ENCODE results near the gene TCIRG1. TPM values are rescaled to one million over a fixed set of nuclear protein-coding genes. Genes with fewer than 3 reads are reported as not detected.

TCIRG1 gene
- total RNA-seq, 2 experiments from 2014 or later: 286 to 316 TPM

- no peak for DNase-seq
- H3K9me3 Mint-ChIP-seq: no peaks in the 10 kb centered on the region
- peaks cover 27% of the 10 kb centered on the region for H3K4me1 Mint-ChIP-seq
- H3K4me3 Mint-ChIP-seq: peak overlapping the region; percentile 83
- peak overlapping the region; percentile 90 for H3K27ac Mint-ChIP-seq
- H3K36me3 Mint-ChIP-seq (ENCODE audit: low read depth): peaks cover 6% of the 10 kb centered on the region
- H3K27me3 Mint-ChIP-seq: no peaks in the 10 kb centered on the region
- ChIA-PET CTCF (interaction anchor here (0.6 to 1.2 kb wide), 3 partner anchors 11 to 909 kb away, joined by 3 to 4 read pairs (median 3); no protein-coding TSS in a partner anchor), POLR2A (no interaction called here)
Measured at GRCh38 chr11:68040957-68041591, 2.2 kb downstream of the TCIRG1 start.

- H3K9me3 Mint-ChIP-seq: no peaks in the 10 kb centered on the region
Measured at GRCh38 chr11:68041617-68042218, 2.9 kb downstream of the TCIRG1 start.

GRCh38 chr11:68042219-68043028 is 3.6 kb downstream of the TCIRG1 start:
- H3K4me3 Mint-ChIP-seq: no peak overlapping the region
- H3K36me3 Mint-ChIP-seq (ENCODE audit: low read depth): peaks cover 4% of the 10 kb centered on the region
- no peaks in the 10 kb centered on the region for H3K27me3 Mint-ChIP-seq
- H3K4me1 Mint-ChIP-seq: peaks cover 13% of the 10 kb centered on the region
- no peak for DNase-seq
- H3K9me3 Mint-ChIP-seq: no peaks in the 10 kb centered on the region
- ChIA-PET CTCF (interaction anchor here (1.0 to 1.2 kb wide), 3 partner anchors 10 to 87 kb away, joined by 3 to 4 read pairs (median 3); partner anchors contain the start of gene NDUFS8), POLR2A (no interaction called here)
- peak overlapping the region; percentile 46 for H3K27ac Mint-ChIP-seq

More at GRCh38 chr11:68041617-68042218, 2.9 kb downstream of the TCIRG1 start:
- Mint-ChIP-seq H3K4me3 (peak overlapping the region; percentile 83), H3K36me3 (ENCODE audit: low read depth) (peaks cover 4% of the 10 kb centered on the region), H3K4me1 (peaks cover 20% of the 10 kb centered on the region), H3K27me3 (no peaks in the 10 kb centered on the region), H3K27ac (peak overlapping the region; percentile 84)
- DNase-seq: no peak
- CTCF ChIA-PET: interaction anchor here (0.6 to 1.2 kb wide), 3 partner anchors 10 to 909 kb away, joined by 3 to 4 read pairs (median 3); partner anchors contain the start of gene NDUFS8
- POLR2A ChIA-PET: no interaction called here

GRCh38 chr11:68043029-68043348 is 4.2 kb downstream of the TCIRG1 start:
- DNase-seq: no peak
- Mint-ChIP-seq H3K4me3 (no peak overlapping the region), H3K4me1 (peaks cover 10% of the 10 kb centered on the region), H3K27me3 (no peaks in the 10 kb centered on the region), H3K27ac (no peak overlapping the region), H3K36me3 (ENCODE audit: low read depth) (peaks cover 4% of the 10 kb centered on the region), H3K9me3 (no peaks in the 10 kb centered on the region)
- CTCF ChIA-PET: interaction anchor here (1.0 kb wide), 1 partner anchor 88 kb away, joined by 3 read pairs; no protein-coding TSS in a partner anchor
- POLR2A ChIA-PET: no interaction called here

GRCh38 chr11:68043349-68044144 is 4.7 kb downstream of the TCIRG1 start:
- H3K4me3 Mint-ChIP-seq: no peak overlapping the region
- H3K27ac Mint-ChIP-seq: no peak overlapping the region
- ChIA-PET POLR2A (no interaction called here), CTCF (interaction anchor here (1.0 kb wide), 1 partner anchor 88 kb away, joined by 3 read pairs; no protein-coding TSS in a partner anchor)
- no peaks in the 10 kb centered on the region for H3K9me3 Mint-ChIP-seq
- H3K36me3 Mint-ChIP-seq (ENCODE audit: low read depth): peaks cover 4% of the 10 kb centered on the region
- peaks cover 8% of the 10 kb centered on the region for H3K4me1 Mint-ChIP-seq
- no peaks in the 10 kb centered on the region for H3K27me3 Mint-ChIP-seq
- no peak for DNase-seq

- ChIA-PET CTCF (no interaction called here), POLR2A (no interaction called here)
- DNase-seq: no peak
- Mint-ChIP-seq H3K4me3 (no peak overlapping the region), H3K4me1 (peaks cover 8% of the 10 kb centered on the region), H3K27ac (no peak overlapping the region), H3K9me3 (no peaks in the 10 kb centered on the region), H3K27me3 (no peaks in the 10 kb centered on the region), H3K36me3 (ENCODE audit: low read depth) (peaks cover 3% of the 10 kb centered on the region)
Measured at GRCh38 chr11:68044145-68044813, 5.5 kb downstream of the TCIRG1 start.

GRCh38 chr11:68044898-68045351 is 6.1 kb downstream of the TCIRG1 start:
- Mint-ChIP-seq H3K4me1 (peaks cover 8% of the 10 kb centered on the region), H3K27me3 (no peaks in the 10 kb centered on the region), H3K9me3 (no peaks in the 10 kb centered on the region), H3K4me3 (no peak overlapping the region), H3K36me3 (ENCODE audit: low read depth) (peaks cover 2% of the 10 kb centered on the region), H3K27ac (no peak overlapping the region)
- ChIA-PET POLR2A (no interaction called here), CTCF (no interaction called here)
- DNase-seq: no peak

- Mint-ChIP-seq H3K4me1 (no peaks in the 10 kb centered on the region), H3K27me3 (no peaks in the 10 kb centered on the region), H3K36me3 (ENCODE audit: low read depth) (peaks cover 19% of the 10 kb centered on the region), H3K27ac (no peak overlapping the region), H3K9me3 (no peaks in the 10 kb centered on the region), H3K4me3 (no peak overlapping the region)
- ChIA-PET POLR2A (interaction anchor here (0.6 kb wide), 1 partner anchor 71 kb away, joined by 3 read pairs; no protein-coding TSS in a partner anchor), CTCF (interaction anchor here (0.6 to 0.7 kb wide), 2 partner anchors 44 to 264 kb away, joined by 3 to 4 read pairs; no protein-coding TSS in a partner anchor)
- DNase-seq: no peak
Measured at GRCh38 chr11:68047437-68048290, 8.8 kb downstream of the TCIRG1 start.

GRCh38 chr11:68048681-68049508 is 10.1 kb downstream of the TCIRG1 start:
- ChIA-PET CTCF (no interaction called here), POLR2A (no interaction called here)
- no peak for DNase-seq
- no peak overlapping the region for H3K27ac Mint-ChIP-seq
- no peak overlapping the region for H3K4me3 Mint-ChIP-seq
- peaks cover 26% of the 10 kb centered on the region for H3K36me3 Mint-ChIP-seq (ENCODE audit: low read depth)
- H3K4me1 Mint-ChIP-seq: no peaks in the 10 kb centered on the region
- H3K27me3 Mint-ChIP-seq: no peaks in the 10 kb centered on the region
- no peaks in the 10 kb centered on the region for H3K9me3 Mint-ChIP-seq

GRCh38 chr11:68049509-68050370 is 10.9 kb downstream of the TCIRG1 start:
- H3K36me3 Mint-ChIP-seq (ENCODE audit: low read depth): peaks cover 25% of the 10 kb centered on the region
- H3K27me3 Mint-ChIP-seq: no peaks in the 10 kb centered on the region
- no peak for DNase-seq
- H3K4me3 Mint-ChIP-seq: no peak overlapping the region
- no peak overlapping the region for H3K27ac Mint-ChIP-seq
- no peaks in the 10 kb centered on the region for H3K9me3 Mint-ChIP-seq
- H3K4me1 Mint-ChIP-seq: no peaks in the 10 kb centered on the region
- ChIA-PET CTCF (interaction anchor here (1.0 kb wide), 1 partner anchor 12 kb away, joined by 4 read pairs; no protein-coding TSS in a partner anchor), POLR2A (no interaction called here)
